Fibroblast of lung (primary cell): Measurements from ENCODE around the gene GGT6.

Experiments
- EZH2 ChIP-seq: IDR thresholded peaks from 2 replicates; pipeline ENCODE4 v1.5.1; 2012; ENCODE audit warnings: low read length, control low read depth, mild to moderate bottlenecking; ENCODE audit errors: missing control alignments
- TF ChIP-seq, protein P1 (sequence below), 2 donors: IDR thresholded peaks in 1 of 2; conservative IDR thresholded peaks in 1 of 2; 1 replicate in 1 of 2; 2 replicates in 1 of 2; pipeline ENCODE4 v1.5.1; 2011 to 2012; ENCODE audit warnings: low read length in 2 of 2, control low read depth in 1 of 2, inconsistent platforms in 1 of 2, low read depth in 1 of 2, mild to moderate bottlenecking in 1 of 2

DNA sequence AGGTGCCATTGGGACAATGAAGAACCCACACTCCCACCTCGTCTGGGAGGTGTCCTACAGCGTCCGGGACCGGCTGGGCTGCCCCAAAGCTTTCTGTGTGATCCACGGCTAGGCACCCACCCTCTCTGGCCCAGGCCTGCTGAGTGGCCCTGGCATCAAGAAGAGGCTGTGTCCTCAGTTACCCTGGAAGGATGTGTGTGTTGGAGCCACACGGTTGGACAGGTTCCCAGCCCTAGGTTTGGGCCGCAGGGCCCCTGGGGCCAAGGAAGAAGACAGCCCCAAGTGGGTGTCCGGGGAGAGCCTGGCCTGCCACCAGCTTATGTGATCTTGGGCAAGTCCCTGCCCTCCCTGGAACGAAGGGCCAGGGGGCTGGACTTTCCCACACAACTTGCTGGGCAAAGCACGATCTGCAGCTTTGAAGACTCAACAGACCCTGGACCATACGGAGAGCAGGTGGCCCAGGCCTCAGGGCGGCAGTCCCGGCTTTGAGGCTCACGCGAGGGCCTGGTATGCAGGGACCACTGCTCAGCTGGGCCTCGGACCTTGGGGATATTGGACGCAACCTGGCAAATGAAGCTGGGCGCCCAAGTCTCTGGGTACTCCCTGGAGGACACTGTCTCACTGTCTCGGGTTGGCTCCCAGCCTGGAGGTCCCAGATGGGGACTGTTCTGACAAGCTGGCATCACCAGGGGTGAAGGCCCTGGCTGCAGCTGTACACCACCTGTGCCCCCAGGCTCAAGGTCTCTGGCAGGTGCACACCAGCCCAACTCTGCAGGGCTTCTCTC lies 22.7 kb downstream of the GGT6 start:
- TF ChIP-seq, protein P1, sequence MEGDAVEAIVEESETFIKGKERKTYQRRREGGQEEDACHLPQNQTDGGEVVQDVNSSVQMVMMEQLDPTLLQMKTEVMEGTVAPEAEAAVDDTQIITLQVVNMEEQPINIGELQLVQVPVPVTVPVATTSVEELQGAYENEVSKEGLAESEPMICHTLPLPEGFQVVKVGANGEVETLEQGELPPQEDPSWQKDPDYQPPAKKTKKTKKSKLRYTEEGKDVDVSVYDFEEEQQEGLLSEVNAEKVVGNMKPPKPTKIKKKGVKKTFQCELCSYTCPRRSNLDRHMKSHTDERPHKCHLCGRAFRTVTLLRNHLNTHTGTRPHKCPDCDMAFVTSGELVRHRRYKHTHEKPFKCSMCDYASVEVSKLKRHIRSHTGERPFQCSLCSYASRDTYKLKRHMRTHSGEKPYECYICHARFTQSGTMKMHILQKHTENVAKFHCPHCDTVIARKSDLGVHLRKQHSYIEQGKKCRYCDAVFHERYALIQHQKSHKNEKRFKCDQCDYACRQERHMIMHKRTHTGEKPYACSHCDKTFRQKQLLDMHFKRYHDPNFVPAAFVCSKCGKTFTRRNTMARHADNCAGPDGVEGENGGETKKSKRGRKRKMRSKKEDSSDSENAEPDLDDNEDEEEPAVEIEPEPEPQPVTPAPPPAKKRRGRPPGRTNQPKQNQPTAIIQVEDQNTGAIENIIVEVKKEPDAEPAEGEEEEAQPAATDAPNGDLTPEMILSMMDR (conservative IDR thresholded peaks at IDR 0.05 in 1 of 2, IDR thresholded peaks at IDR 0.05 in 1 of 2; ENCODE audit: low read depth in 1 of 2, low read length in 2 of 2), result no peak
- TF ChIP-seq EZH2, result no peak
